Measurements from ENCODE around the gene NTNG1.

Gene NTNG1

DNA sequence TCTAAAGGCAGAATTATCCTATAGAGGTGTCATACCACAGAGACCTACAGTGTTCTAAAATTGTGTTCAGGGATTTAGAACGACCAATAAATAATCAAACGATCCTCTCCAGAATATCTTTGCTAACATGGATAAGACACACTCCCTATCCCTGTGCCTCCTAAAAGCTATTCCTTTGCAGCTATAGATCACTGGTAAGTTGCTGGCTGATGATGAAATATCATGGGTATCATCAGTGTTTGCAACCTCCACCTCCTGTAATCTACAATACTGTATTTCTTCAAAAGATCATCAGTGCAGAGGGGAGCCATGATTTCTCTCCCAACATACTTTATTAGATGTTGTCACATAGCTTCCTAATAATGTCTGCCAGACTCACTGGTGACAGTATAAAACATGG lies 201.9 kb downstream of the NTNG1 start:
- no peak overlapping the region for H2BK12ac ChIP-seq (ENCODE audit: low read length in 2 of 2)
- H3K4me3 ChIP-seq (ENCODE audit: insufficient read depth in 1 of 2, low read depth in 1 of 2, low read length in 2 of 2), result no peak overlapping the region
- H3K4me2 ChIP-seq (ENCODE audit: low read length, poor library complexity, severe bottlenecking), result no peak overlapping the region
- H3K14ac ChIP-seq (ENCODE audit: low read length in 2 of 2), result no peak overlapping the region
- no CpG with 5 or more reads among the region's 2 CpGs for WGBS
- no peak overlapping the region for H4K91ac ChIP-seq (ENCODE audit: low read length)
- no peaks in the 10 kb centered on the region for H3K27me3 ChIP-seq (ENCODE audit: control insufficient read depth in 1 of 2, insufficient read depth in 1 of 2, low read length in 2 of 2)
- no peak overlapping the region for H2AK5ac ChIP-seq (ENCODE audit: low read length, severe bottlenecking)
- no peak overlapping the region for H3K23ac ChIP-seq (ENCODE audit: low read length in 2 of 2)
- no peaks in the 10 kb centered on the region for H3K79me1 ChIP-seq (replicated peaks; ENCODE audit: low read length, poor library complexity, severe bottlenecking)
- no peaks in the 10 kb centered on the region for H3K4me1 ChIP-seq (ENCODE audit: control insufficient read depth, insufficient read depth, low read depth, low read length)
- H3K27ac ChIP-seq (ENCODE audit: low read length, poor library complexity, severe bottlenecking), result no peak overlapping the region
- no peak overlapping the region for H3K4ac ChIP-seq (ENCODE audit: low read depth in 1 of 2, low read length in 2 of 2)
- H3K9ac ChIP-seq (ENCODE audit: low read length), result no peak overlapping the region
- no peaks in the 10 kb centered on the region for H3K9me3 ChIP-seq (ENCODE audit: control insufficient read depth, low read length)
- no peak overlapping the region for H3K18ac ChIP-seq (ENCODE audit: low read depth in 1 of 2, low read length in 2 of 2)
- no peak overlapping the region for H2AFZ ChIP-seq (ENCODE audit: low read depth, low read length)
- no peak overlapping the region for H4K8ac ChIP-seq (ENCODE audit: low read length)
- no peak for DNase-seq
- H2BK5ac ChIP-seq (ENCODE audit: low read depth, low read length, poor library complexity, severe bottlenecking), result no peak overlapping the region
- H2BK120ac ChIP-seq (ENCODE audit: low read depth, low read length), result no peak overlapping the region
- H3K36me3 ChIP-seq (ENCODE audit: control insufficient read depth in 1 of 2, insufficient read depth in 2 of 2, low read depth in 1 of 2, low read length in 2 of 2), result no peaks in the 10 kb centered on the region
- no peak overlapping the region for H2BK15ac ChIP-seq (ENCODE audit: low read depth, poor library complexity, severe bottlenecking)

DNA sequence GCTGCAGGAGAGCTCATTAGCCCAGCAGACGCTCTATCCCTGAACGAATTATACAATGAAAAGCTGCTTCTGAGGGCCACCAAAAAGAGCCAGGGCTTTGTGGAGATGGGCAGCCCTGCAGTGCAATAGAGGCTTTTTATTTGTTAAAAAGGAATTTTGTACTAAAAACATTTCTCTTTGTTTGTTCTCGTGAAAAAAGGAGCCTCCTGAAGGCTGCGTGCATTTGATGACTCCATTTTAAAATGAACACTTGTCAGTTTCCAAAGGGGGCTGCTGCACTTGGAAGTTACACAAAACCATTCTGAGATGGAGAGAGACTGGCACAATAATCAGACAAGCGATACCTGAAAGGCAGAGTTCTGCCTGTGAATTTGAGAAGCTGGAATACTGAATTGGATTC lies 202.8 kb downstream of the NTNG1 start:
- H4K91ac ChIP-seq (ENCODE audit: low read length), result no peak overlapping the region
- no peaks in the 10 kb centered on the region for H3K36me3 ChIP-seq (ENCODE audit: control insufficient read depth in 1 of 2, insufficient read depth in 2 of 2, low read depth in 1 of 2, low read length in 2 of 2)
- H2BK120ac ChIP-seq (ENCODE audit: low read depth, low read length), result no peak overlapping the region
- no peaks in the 10 kb centered on the region for H3K79me1 ChIP-seq (replicated peaks; ENCODE audit: low read length, poor library complexity, severe bottlenecking)
- H3K4me1 ChIP-seq (ENCODE audit: control insufficient read depth, insufficient read depth, low read depth, low read length), result no peaks in the 10 kb centered on the region
- H2AFZ ChIP-seq (ENCODE audit: low read depth, low read length), result no peak overlapping the region
- no peak overlapping the region for H2BK12ac ChIP-seq (ENCODE audit: low read length in 2 of 2)
- no peak overlapping the region for H2BK15ac ChIP-seq (ENCODE audit: low read depth, poor library complexity, severe bottlenecking)
- H3K18ac ChIP-seq (ENCODE audit: low read depth in 1 of 2, low read length in 2 of 2), result no peak overlapping the region
- H3K14ac ChIP-seq (ENCODE audit: low read length in 2 of 2), result no peak overlapping the region
- no peaks in the 10 kb centered on the region for H3K9me3 ChIP-seq (ENCODE audit: control insufficient read depth, low read length)
- H2BK5ac ChIP-seq (ENCODE audit: low read depth, low read length, poor library complexity, severe bottlenecking), result no peak overlapping the region
- H3K4me2 ChIP-seq (ENCODE audit: low read length, poor library complexity, severe bottlenecking), result no peak overlapping the region
- H3K9ac ChIP-seq (ENCODE audit: low read length), result no peak overlapping the region
- no peaks in the 10 kb centered on the region for H3K27me3 ChIP-seq (ENCODE audit: control insufficient read depth in 1 of 2, insufficient read depth in 1 of 2, low read length in 2 of 2)
- H3K4me3 ChIP-seq (ENCODE audit: insufficient read depth in 1 of 2, low read depth in 1 of 2, low read length in 2 of 2), result no peak overlapping the region
- H3K27ac ChIP-seq (ENCODE audit: low read length, poor library complexity, severe bottlenecking), result no peak overlapping the region
- no peak for DNase-seq
- H4K8ac ChIP-seq (ENCODE audit: low read length), result no peak overlapping the region
- H3K4ac ChIP-seq (ENCODE audit: low read depth in 1 of 2, low read length in 2 of 2), result no peak overlapping the region
- no peak overlapping the region for H2AK5ac ChIP-seq (ENCODE audit: low read length, severe bottlenecking)
- 91% methylated on average over 5 of the region's 5 CpGs for WGBS
- H3K23ac ChIP-seq (ENCODE audit: low read length in 2 of 2), result no peak overlapping the region

- Histone ChIP-seq H3K4me3 (ENCODE audit: insufficient read depth in 1 of 2, low read depth in 1 of 2, low read length in 2 of 2) (no peak overlapping the region), H2AK5ac (ENCODE audit: low read length, severe bottlenecking) (no peak overlapping the region)
Measured at GRCh38 chr1:107344268-107344760, 203.5 kb downstream of the NTNG1 start.

DNA sequence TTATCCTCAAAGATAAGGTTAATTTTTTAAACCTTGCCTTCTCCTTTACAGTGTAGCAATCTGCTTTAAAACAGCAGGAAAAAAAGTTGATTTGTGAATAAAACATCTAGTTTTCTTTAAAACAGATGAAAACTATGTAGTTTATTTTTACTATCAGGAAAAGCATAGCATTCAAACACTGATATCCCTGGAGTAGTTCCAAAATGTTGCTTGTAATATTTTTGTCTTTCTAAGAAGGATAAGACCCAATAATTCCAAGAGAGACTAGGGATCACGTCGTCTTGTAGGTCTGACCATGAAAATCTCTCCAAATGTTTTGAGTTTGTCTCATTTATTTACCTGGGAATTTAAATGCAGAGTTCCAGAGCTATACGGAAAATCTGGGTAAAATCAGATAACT lies 204.0 kb downstream of the NTNG1 start:
- whole genome bisulfite sequencing, result 79% methylated on average over 2 of the region's 3 CpGs

More at GRCh38 chr1:107344268-107344760, 203.5 kb downstream of the NTNG1 start:
- H4K8ac ChIP-seq (ENCODE audit: low read length), result no peak overlapping the region
- H3K9me3 ChIP-seq (ENCODE audit: control insufficient read depth, low read length), result no peaks in the 10 kb centered on the region
- no peaks in the 10 kb centered on the region for H3K4me1 ChIP-seq (ENCODE audit: control insufficient read depth, insufficient read depth, low read depth, low read length)
- H2BK12ac ChIP-seq (ENCODE audit: low read length in 2 of 2), result no peak overlapping the region
- no peak overlapping the region for H2BK5ac ChIP-seq (ENCODE audit: low read depth, low read length, poor library complexity, severe bottlenecking)
- no peak overlapping the region for H3K23ac ChIP-seq (ENCODE audit: low read length in 2 of 2)
- no peak overlapping the region for H4K91ac ChIP-seq (ENCODE audit: low read length)
- H3K36me3 ChIP-seq (ENCODE audit: control insufficient read depth in 1 of 2, insufficient read depth in 2 of 2, low read depth in 1 of 2, low read length in 2 of 2), result no peaks in the 10 kb centered on the region
- 75% methylated on average over 1 of the region's 1 CpG for WGBS
- no peak overlapping the region for H2AFZ ChIP-seq (ENCODE audit: low read depth, low read length)
- no peak overlapping the region for H3K4me2 ChIP-seq (ENCODE audit: low read length, poor library complexity, severe bottlenecking)
- H2BK15ac ChIP-seq (ENCODE audit: low read depth, poor library complexity, severe bottlenecking), result no peak overlapping the region
- no peak overlapping the region for H3K9ac ChIP-seq (ENCODE audit: low read length)
- no peak overlapping the region for H3K4ac ChIP-seq (ENCODE audit: low read depth in 1 of 2, low read length in 2 of 2)
- no peaks in the 10 kb centered on the region for H3K79me1 ChIP-seq (replicated peaks; ENCODE audit: low read length, poor library complexity, severe bottlenecking)
- no peak overlapping the region for H3K18ac ChIP-seq (ENCODE audit: low read depth in 1 of 2, low read length in 2 of 2)
- no peaks in the 10 kb centered on the region for H3K27me3 ChIP-seq (ENCODE audit: control insufficient read depth in 1 of 2, insufficient read depth in 1 of 2, low read length in 2 of 2)
- H3K14ac ChIP-seq (ENCODE audit: low read length in 2 of 2), result no peak overlapping the region
- no peak overlapping the region for H3K27ac ChIP-seq (ENCODE audit: low read length, poor library complexity, severe bottlenecking)
- no peak for DNase-seq
- no peak overlapping the region for H2BK120ac ChIP-seq (ENCODE audit: low read depth, low read length)

More for the DNA sequence above, 204.0 kb downstream of the NTNG1 start:
- H3K4me3 ChIP-seq (ENCODE audit: insufficient read depth in 1 of 2, low read depth in 1 of 2, low read length in 2 of 2), result no peak overlapping the region
- H3K27me3 ChIP-seq (ENCODE audit: control insufficient read depth in 1 of 2, insufficient read depth in 1 of 2, low read length in 2 of 2), result no peaks in the 10 kb centered on the region
- H3K4ac ChIP-seq (ENCODE audit: low read depth in 1 of 2, low read length in 2 of 2), result no peak overlapping the region
- no peak overlapping the region for H2BK12ac ChIP-seq (ENCODE audit: low read length in 2 of 2)
- no peak overlapping the region for H3K9ac ChIP-seq (ENCODE audit: low read length)
- no peak overlapping the region for H3K14ac ChIP-seq (ENCODE audit: low read length in 2 of 2)
- H3K9me3 ChIP-seq (ENCODE audit: control insufficient read depth, low read length), result no peaks in the 10 kb centered on the region
- H3K79me1 ChIP-seq (replicated peaks; ENCODE audit: low read length, poor library complexity, severe bottlenecking), result no peaks in the 10 kb centered on the region
- no peak overlapping the region for H4K91ac ChIP-seq (ENCODE audit: low read length)
- no peak overlapping the region for H2BK120ac ChIP-seq (ENCODE audit: low read depth, low read length)
- H3K18ac ChIP-seq (ENCODE audit: low read depth in 1 of 2, low read length in 2 of 2), result no peak overlapping the region
- no peak overlapping the region for H2AFZ ChIP-seq (ENCODE audit: low read depth, low read length)
- DNase-seq, result no peak
- H2BK15ac ChIP-seq (ENCODE audit: low read depth, poor library complexity, severe bottlenecking), result no peak overlapping the region
- no peaks in the 10 kb centered on the region for H3K4me1 ChIP-seq (ENCODE audit: control insufficient read depth, insufficient read depth, low read depth, low read length)
- H3K23ac ChIP-seq (ENCODE audit: low read length in 2 of 2), result no peak overlapping the region
- H3K36me3 ChIP-seq (ENCODE audit: control insufficient read depth in 1 of 2, insufficient read depth in 2 of 2, low read depth in 1 of 2, low read length in 2 of 2), result no peaks in the 10 kb centered on the region
- no peak overlapping the region for H2AK5ac ChIP-seq (ENCODE audit: low read length, severe bottlenecking)
- H3K27ac ChIP-seq (ENCODE audit: low read length, poor library complexity, severe bottlenecking), result no peak overlapping the region
- no peak overlapping the region for H3K4me2 ChIP-seq (ENCODE audit: low read length, poor library complexity, severe bottlenecking)
- H4K8ac ChIP-seq (ENCODE audit: low read length), result no peak overlapping the region
- no peak overlapping the region for H2BK5ac ChIP-seq (ENCODE audit: low read depth, low read length, poor library complexity, severe bottlenecking)
